Measurements from ENCODE around the gene NEMP1. TPM values are rescaled to one million over a fixed set of nuclear protein-coding genes. Genes with fewer than 3 reads are reported as not detected.

Gene NEMP1
- total RNA-seq, 4 donors from 2014 or later, result 4.6 to 11.6 (median 5.7) TPM

DNA sequence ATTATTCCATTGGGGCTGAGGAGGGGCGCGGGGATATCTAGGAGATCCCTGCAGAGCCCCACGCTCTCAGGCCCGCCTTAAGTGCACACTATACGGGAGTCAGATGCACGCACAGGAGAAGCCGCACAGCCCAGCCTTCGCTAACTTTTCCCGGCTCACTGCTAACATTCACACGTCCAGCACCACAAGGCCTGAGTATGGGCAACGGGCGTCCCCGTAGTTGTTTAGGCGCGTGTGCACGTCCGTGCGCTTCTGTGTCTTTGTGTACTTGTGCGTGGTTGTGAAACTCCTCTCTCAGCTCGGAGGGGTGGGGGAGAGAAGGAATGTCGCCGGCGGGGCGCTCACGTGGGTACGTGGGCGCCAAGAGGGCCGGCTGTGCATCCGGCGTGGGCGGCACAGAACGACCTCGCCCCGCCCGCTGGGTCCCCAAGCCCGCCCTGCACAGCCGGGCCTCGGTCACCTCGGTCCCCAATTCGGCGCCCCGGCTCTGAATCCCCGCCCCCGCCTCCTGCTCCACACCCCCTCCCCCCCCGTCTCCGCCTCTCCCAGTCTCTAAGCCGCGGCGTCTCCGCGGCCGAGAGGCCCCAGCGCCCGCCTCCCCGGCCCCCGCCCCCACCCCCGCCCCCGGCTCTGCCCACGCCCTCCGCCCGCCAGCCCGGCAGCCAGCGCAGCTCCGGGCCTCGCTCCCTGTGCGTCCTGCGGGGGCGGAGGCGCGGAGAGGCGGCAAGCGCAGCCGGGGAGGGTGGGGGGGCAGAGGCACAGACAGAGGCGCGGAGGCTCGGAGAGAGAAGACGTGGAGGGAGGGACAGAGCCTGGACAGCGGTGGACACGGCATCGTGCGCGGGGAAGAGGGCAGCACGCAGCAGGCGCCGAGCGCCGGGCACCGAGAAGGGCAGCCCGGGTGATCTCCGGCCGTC is 10.0 kb upstream of the NEMP1 start, which contains the start of gene NAB2:
Gene NAB2 (plus strand): TSS at position 761 of the 917 bp plus-strand sequence. CDS start 158 bp downstream, outside the sequence.
- no peaks in the 10 kb centered on the region for H3K9me3 ChIP-seq
- H3K4me1 ChIP-seq, result peaks cover 0 to 47% (median 20%) of the 10 kb centered on the region in 4 donors
- TF ChIP-seq, protein P1, sequence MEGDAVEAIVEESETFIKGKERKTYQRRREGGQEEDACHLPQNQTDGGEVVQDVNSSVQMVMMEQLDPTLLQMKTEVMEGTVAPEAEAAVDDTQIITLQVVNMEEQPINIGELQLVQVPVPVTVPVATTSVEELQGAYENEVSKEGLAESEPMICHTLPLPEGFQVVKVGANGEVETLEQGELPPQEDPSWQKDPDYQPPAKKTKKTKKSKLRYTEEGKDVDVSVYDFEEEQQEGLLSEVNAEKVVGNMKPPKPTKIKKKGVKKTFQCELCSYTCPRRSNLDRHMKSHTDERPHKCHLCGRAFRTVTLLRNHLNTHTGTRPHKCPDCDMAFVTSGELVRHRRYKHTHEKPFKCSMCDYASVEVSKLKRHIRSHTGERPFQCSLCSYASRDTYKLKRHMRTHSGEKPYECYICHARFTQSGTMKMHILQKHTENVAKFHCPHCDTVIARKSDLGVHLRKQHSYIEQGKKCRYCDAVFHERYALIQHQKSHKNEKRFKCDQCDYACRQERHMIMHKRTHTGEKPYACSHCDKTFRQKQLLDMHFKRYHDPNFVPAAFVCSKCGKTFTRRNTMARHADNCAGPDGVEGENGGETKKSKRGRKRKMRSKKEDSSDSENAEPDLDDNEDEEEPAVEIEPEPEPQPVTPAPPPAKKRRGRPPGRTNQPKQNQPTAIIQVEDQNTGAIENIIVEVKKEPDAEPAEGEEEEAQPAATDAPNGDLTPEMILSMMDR (IDR thresholded peaks at IDR 0.05), result peak in 1 of 6 experiments; percentile 7
- TF ChIP-seq POLR2A (IDR thresholded peaks at IDR 0.05), result peak; percentile 59 to 67
- no peaks in the 10 kb centered on the region for H3K27me3 ChIP-seq
- DNase-seq, result peak; percentile 97 to 99 (median 98)
- H3K27ac ChIP-seq, result peak within 1 kb of the TSS; percentile 95 to 99 (median 98)
- peak within 1 kb of the TSS; percentile 70 to 96 (median 89) for H3K4me3 ChIP-seq
- peaks cover 0 to 17% (median 0%) of the 10 kb centered on the region in 3 donors for H3K36me3 ChIP-seq

DNA sequence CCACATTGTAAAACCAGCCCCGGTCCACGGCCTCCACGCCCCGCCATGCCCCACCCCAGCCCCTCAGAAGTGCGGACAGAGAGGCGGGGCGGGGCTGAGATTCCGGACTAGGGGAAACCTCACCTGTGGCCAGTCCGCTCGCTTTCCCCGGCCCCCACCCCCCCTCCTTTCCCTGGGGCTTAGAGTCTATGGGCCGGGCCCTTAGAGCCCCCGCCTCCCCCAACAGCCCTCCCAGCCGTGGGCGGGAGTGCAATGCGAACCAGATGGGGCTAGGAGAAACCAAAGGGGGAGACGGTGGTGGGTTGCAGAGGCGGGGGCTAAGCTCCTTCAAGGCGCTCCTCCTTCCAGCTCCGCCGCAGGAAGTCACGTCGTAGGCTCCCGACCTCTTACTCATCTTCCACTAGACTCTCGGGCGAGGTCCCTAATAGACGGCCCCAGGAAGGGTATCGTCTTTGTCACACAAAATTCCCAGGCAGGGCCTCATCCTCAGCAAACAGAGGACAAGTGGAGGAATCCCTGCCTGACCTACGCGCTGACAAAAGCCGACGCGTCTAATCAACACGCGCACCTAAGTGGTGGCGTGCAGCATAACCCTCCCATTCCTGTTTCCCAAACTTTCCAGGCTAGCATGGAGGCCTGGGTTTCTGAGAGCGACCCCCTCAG is 9.2 kb upstream of the NEMP1 start:
- H3K4me3 ChIP-seq, result peak overlapping the region; percentile 70 to 96 (median 89)
- no peaks in the 10 kb centered on the region for H3K9me3 ChIP-seq
- TF ChIP-seq, protein P1 (IDR thresholded peaks at IDR 0.05), result peak in 1 of 6 experiments; percentile 6
- no peak for TF ChIP-seq POLR2A (IDR thresholded peaks at IDR 0.05)
- H3K27ac ChIP-seq, result peak overlapping the region; percentile 95 to 99 (median 98)
- DNase-seq, result peak; percentile 77 to 94 (median 90)
- no peaks in the 10 kb centered on the region for H3K27me3 ChIP-seq
- peaks cover 0 to 39% (median 12%) of the 10 kb centered on the region in 4 donors for H3K4me1 ChIP-seq
- H3K36me3 ChIP-seq, result peaks cover 0 to 10% (median 0%) of the 10 kb centered on the region in 3 donors

DNA sequence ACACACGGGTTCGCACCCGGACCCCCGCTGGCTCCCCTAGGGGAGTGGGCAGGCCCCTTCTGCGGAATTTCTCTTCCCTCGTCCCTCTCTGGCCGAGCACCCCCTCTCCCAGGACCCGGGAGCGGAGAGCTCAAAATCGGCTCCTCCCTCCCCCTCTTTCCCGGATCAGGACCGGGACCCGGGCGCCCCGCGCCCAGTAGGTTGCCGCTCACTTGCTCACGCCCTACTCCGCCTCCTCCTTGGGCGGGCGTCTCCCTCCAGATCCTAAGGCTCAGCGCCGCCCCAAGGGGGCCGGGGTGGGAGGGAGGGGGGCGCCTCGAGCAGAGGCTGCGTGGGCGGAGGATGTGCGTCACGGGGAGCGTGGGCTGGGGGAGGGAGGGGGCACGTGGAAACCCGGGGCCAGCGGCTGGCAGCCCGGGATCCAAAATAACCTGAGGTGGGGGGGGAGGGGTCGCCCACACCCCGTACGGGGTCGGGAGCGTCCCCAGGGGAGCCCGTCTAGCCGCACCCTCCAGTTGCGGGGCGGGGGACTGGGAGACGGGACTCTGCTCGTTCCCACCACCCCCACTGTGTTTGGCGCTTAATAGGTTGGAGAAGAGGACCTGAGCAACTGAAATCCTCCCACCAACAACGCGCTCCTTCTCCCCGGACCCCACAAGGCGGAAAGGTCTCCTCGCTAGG is 8.6 kb upstream of the NEMP1 start:
- Histone ChIP-seq H3K27me3 (no peaks in the 10 kb centered on the region), H3K27ac (peak overlapping the region; percentile 95 to 99 (median 98)), H3K9me3 (no peaks in the 10 kb centered on the region), H3K4me1 (peaks cover 0 to 32% (median 12%) of the 10 kb centered on the region in 4 donors), H3K4me3 (peak overlapping the region; percentile 70 to 96 (median 89)), H3K36me3 (peaks cover 0 to 3% (median 0%) of the 10 kb centered on the region in 3 donors)
- TF ChIP-seq, protein P1 (IDR thresholded peaks at IDR 0.05), result no peak
- TF ChIP-seq POLR2A (IDR thresholded peaks at IDR 0.05), result peak in 1 of 2 donors; percentile 29
- peak; percentile 80 to 96 (median 94) for DNase-seq

DNA sequence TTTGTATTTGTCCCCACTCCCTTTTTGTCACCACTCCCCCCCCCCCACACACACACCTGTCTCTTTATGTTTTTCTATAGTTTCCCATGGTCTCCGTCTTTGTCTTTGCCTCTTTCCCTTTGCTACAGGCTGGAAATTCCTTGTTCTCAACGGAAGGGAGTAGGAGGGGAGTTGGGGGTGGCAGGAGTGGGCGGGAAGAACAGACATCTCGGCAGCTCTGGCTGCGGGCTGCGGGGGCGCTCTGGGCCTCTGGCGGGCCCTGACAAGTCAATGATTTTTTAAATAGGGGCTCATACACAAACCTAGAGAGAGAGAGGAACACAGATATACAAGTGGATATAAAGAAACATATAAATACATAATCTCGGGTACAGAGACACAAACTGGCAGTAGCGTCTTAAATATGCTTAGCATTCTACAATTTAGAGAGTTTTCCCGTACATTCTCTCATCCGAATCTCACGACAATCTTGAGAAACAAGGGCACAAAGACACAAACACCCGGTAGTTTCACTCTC is 8.0 kb upstream of the NEMP1 start:
- no peaks in the 10 kb centered on the region for H3K27me3 ChIP-seq
- no peaks in the 10 kb centered on the region for H3K9me3 ChIP-seq
- H3K4me1 ChIP-seq, result peaks cover 0 to 26% (median 12%) of the 10 kb centered on the region in 4 donors
- H3K4me3 ChIP-seq, result peak overlapping the region; percentile 70 to 96 (median 89)
- H3K27ac ChIP-seq, result peak overlapping the region; percentile 95 to 99 (median 98)
- DNase-seq, result peak; percentile 64 to 73 (median 69)
- H3K36me3 ChIP-seq, result no peaks in the 10 kb centered on the region
- TF ChIP-seq, protein P1 (IDR thresholded peaks at IDR 0.05), result peak in 4 of 6 experiments; percentile 1 to 20 (median 10)
- no peak for TF ChIP-seq POLR2A (IDR thresholded peaks at IDR 0.05)
